Measurements from ENCODE around the gene PDE7B.
"Not testable (repeated sequence)": the region's sequence is repeated elsewhere in the genome, so short reads cannot be mapped to it uniquely, and the experiment has no call there.

Gene PDE7B

GRCh38 chr6:135842618-135843392, 8.7 kb upstream of the PDE7B start:
- DNase-seq (ENCODE audit: low read depth, low spot score) = no peak

GRCh38 chr6:135850882-135851281, 619 bp upstream of the PDE7B start:
- no peak for DNase-seq (ENCODE audit: low read depth, low spot score)

GRCh38 chr6:135852746-135853145, 1.2 kb downstream of the PDE7B start:
- no peak for DNase-seq (ENCODE audit: low read depth, low spot score)

- DNase-seq (ENCODE audit: low read depth, low spot score) = no peak
These were observed 1.7 kb downstream of the PDE7B start for GRCh38 chr6:135853227-135853626.

GRCh38 chr6:135853986-135854385, 2.5 kb downstream of the PDE7B start:
- no peak for DNase-seq (ENCODE audit: low read depth, low spot score)

- DNase-seq (ENCODE audit: low read depth, low spot score) = no peak
These were observed 3.3 kb downstream of the PDE7B start for GRCh38 chr6:135854799-135855198.

GRCh38 chr6:135858931-135859330, 7.4 kb downstream of the PDE7B start:
- no peak for DNase-seq (ENCODE audit: low read depth, low spot score)

GRCh38 chr6:135860361-135860760, 8.9 kb downstream of the PDE7B start:
- DNase-seq (ENCODE audit: low read depth, low spot score) = no peak

- no peak for DNase-seq (ENCODE audit: low read depth, low spot score)
These were observed 9.7 kb downstream of the PDE7B start for GRCh38 chr6:135861189-135861588.

GRCh38 chr6:135864929-135865328, 13.4 kb downstream of the PDE7B start:
- DNase-seq (ENCODE audit: low read depth, low spot score) = not testable (repeated sequence)

GRCh38 chr6:135866445-135867123, 15.1 kb downstream of the PDE7B start:
- DNase-seq (ENCODE audit: low read depth, low spot score) = no peak

- no peak for DNase-seq (ENCODE audit: low read depth, low spot score)
These were observed 15.8 kb downstream of the PDE7B start for GRCh38 chr6:135867332-135867731.

- DNase-seq (ENCODE audit: low read depth, low spot score) = no peak
These were observed 18.4 kb downstream of the PDE7B start for GRCh38 chr6:135869857-135870256.

- no peak for DNase-seq (ENCODE audit: low read depth, low spot score)
These were observed 19.2 kb downstream of the PDE7B start for GRCh38 chr6:135870722-135871121.

- no peak for DNase-seq (ENCODE audit: low read depth, low spot score)
These were observed 19.8 kb downstream of the PDE7B start for GRCh38 chr6:135871296-135871695.

GRCh38 chr6:135871878-135872277, 20.4 kb downstream of the PDE7B start:
- no peak for DNase-seq (ENCODE audit: low read depth, low spot score)

- no peak for DNase-seq (ENCODE audit: low read depth, low spot score)
These were observed 23.9 kb downstream of the PDE7B start for GRCh38 chr6:135875446-135875845.

- no peak for DNase-seq (ENCODE audit: low read depth, low spot score)
These were observed 24.6 kb downstream of the PDE7B start for GRCh38 chr6:135876058-135876457.

- no peak for DNase-seq (ENCODE audit: low read depth, low spot score)
These were observed 26.2 kb downstream of the PDE7B start for GRCh38 chr6:135877666-135878065.

GRCh38 chr6:135880066-135880972, 28.8 kb downstream of the PDE7B start:
- peak; percentile 50 for DNase-seq (ENCODE audit: low read depth, low spot score)

GRCh38 chr6:135883045-135883444, 31.5 kb downstream of the PDE7B start:
- no peak for DNase-seq (ENCODE audit: low read depth, low spot score)

GRCh38 chr6:135883536-135883935, 32.0 kb downstream of the PDE7B start:
- no peak for DNase-seq (ENCODE audit: low read depth, low spot score)
